HFF-Myc (cell line): ENCODE results near the gene CCNQ.

Experiments
- DNase-seq: peaks from one replicate; pipeline ENCODE4 v3.0.0-alpha.2; 2011; ENCODE audit warnings: low read depth; ENCODE audit errors: extremely low read depth
- H3K4me3 ChIP-seq: replicated peaks from 2 replicates; pipeline ENCODE4 v1.5.1; 2011; ENCODE audit warnings: low read depth, mild to moderate bottlenecking, control low read depth, low read length
- TF ChIP-seq, protein P1 (sequence below): IDR thresholded peaks from 2 replicates; pipeline ENCODE4 v1.5.1; 2012; ENCODE audit warnings: mild to moderate bottlenecking, low read depth, low read length, control low read depth; ENCODE audit errors: missing control alignments

The CCNQ gene

DNA sequence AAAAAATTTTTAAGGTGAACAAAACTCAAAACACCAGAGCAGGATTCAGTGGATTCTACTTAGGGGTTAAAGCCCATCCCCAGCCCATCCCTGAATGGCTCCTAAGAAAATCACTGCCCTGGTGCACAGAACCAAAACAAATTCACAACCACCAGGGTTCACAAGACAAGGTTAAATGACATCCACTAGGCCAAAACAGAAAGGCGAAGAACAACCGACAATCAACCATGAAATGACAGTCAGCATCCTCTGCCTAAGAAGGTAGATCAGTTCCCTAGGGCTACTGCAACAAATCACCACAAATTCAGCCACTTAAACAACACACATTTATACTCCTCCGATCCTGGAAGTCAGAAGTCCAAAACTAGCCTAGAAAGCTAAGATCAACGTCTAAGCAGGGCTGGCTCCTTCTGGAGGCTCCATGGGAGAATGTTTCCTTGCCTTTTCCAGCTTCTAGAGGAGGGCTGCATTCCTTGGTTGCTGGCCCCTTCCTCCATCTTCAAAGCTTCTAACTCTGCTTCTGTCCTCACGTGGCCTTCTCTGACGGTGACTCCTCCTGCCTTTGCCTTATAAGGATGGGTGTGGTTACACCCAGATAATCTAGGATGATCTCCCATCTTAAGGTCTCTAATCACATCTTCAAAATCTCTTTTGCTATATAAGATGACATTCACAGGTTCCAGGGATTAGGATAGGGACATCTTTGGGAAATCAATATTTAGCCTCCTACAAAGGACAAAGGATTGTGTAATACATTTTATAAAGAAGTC is 1.8 kb downstream of the CCNQ start:
- no peak for DNase-seq
- no peak overlapping the region for H3K4me3 ChIP-seq
- TF ChIP-seq, protein P1, sequence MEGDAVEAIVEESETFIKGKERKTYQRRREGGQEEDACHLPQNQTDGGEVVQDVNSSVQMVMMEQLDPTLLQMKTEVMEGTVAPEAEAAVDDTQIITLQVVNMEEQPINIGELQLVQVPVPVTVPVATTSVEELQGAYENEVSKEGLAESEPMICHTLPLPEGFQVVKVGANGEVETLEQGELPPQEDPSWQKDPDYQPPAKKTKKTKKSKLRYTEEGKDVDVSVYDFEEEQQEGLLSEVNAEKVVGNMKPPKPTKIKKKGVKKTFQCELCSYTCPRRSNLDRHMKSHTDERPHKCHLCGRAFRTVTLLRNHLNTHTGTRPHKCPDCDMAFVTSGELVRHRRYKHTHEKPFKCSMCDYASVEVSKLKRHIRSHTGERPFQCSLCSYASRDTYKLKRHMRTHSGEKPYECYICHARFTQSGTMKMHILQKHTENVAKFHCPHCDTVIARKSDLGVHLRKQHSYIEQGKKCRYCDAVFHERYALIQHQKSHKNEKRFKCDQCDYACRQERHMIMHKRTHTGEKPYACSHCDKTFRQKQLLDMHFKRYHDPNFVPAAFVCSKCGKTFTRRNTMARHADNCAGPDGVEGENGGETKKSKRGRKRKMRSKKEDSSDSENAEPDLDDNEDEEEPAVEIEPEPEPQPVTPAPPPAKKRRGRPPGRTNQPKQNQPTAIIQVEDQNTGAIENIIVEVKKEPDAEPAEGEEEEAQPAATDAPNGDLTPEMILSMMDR: no peak

DNA sequence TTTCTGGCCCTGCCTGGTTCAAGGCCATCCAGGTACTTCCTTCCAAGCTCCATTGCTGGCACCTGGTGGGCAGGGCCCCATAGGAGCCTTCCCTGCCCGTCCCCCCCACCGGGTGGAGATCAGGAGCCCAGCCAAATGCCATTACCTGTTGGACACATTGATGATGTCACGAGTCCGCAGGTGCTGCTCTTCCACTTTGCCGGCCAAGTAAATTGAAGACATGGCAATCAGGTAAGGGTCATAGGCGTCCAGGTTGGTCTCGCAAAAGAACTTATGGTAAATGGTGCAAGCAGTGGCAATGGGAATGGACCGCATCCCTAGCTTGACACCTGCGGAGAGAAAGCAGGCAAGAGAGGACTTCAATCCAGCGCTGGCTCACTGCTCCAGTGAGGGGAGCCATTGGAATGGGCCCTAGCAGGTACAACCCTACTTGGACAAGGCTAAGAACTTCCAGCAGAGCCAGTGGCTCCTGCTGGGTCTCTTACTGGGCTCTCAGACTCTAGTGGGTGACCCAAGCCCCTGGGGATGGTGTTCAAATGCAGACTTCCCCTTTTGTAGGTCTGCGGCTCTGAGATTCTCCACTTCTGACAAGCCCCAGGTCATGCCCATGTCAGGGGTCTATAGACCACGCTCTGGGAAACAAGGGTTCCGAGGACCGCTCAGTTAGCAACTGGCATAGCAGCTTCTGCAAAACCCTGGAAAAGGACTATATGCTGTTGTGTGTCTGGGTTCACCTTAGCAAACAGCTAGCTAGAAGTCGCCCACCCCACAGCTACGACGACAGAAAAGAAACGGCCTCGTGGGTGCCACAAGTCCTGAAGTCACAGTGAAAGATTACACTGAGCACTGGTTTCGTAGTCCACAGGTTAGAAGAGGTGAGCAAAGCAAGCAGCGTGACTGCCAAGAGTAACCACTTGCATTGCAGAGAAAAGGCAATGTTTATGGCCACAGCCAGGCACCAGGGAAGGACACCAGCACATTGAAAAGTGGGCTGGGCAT is 2.8 kb downstream of the CCNQ start:
- no peak overlapping the region for H3K4me3 ChIP-seq
- no peak for DNase-seq
- TF ChIP-seq, protein P1: no peak

DNA sequence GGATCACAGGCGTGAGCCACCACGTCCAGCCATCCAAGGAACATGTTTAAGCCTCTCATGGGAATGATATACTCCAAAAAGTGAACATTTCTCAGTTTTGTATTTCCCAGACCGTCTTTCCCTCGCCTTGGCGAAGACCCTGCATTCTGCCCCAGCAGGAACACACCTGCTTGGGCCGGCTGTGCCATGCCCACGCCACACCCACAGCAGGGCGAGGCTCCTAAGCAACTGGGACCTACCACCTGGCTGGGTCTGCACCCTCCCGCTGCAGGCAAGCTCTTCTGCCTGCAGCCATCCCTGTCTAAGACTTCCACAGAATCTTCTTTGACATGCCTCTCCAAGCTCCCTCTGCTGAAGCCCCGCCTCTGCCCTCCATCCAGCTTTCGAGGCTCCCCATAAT is 3.6 kb downstream of the CCNQ start:
- DNase-seq: no peak
- TF ChIP-seq, protein P1: no peak
- no peak overlapping the region for H3K4me3 ChIP-seq

DNA sequence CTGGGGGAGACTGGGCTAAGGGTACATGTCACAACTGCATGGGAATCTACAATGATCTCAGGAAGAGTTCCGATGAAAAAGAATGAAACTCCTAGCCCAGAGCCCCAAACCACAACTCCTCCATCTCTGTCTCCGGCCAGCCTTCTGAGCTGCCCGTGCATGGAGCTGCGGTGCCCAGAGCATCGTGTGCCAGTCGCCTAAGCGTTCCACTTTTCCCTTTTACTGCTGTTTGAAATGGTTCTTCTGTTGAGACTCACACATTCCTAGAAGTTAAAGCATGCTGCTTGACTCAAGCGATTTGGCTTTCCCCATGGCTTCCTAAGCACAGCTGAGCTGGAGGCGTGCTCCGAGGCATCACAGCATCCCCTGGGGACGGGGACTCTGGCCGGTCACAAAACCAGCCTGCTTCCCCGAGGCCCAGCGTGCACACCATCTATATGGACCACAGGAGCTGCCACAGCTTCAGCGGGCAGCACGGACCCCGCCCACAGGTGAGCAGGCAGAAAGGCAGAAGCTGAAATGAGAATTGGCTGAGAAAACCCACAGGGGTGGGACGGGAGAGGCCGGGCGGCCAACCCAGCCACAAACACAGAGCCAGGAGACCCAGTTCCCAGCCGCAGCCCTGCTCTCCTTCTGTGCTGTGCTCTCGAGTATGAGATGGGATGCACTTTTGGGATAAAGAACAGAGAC is 5.0 kb downstream of the CCNQ start:
- H3K4me3 ChIP-seq: no peak overlapping the region
- DNase-seq: no peak
- TF ChIP-seq, protein P1: no peak

DNA sequence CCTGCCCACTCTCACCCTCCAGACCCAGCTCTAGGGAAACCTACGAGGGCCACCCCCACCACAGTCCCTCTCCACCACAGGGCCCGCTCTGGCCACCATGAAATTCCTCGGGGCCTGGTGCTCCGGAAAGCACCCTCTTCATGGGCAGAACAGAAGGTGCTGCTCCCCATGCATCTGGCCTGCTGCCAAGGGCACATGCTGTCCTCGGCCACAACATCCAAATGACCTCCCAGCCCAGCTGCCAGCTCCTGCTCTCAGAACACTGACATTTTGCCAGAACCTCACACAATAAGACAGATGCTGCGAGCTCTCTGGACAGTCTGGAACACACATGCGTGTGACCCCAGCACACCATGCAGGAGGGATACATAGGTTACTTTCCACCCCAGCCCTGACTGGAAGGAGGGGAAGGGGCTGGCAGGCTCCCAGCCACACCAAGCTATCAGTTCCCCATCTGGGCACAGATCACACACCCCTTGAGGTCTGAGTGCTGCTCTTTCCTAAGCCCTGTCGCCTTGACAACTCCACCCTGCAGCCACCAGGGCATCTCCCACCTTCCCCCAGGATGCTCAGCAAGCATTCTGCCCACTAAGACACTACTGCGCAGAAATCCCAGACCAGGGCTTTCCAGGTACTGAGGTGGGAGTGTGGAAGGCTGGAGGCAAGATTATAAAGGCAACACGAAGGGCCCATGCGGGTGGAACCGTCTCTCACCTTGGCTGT is 5.8 kb downstream of the CCNQ start:
- TF ChIP-seq, protein P1: no peak
- no peak for DNase-seq
- no peak overlapping the region for H3K4me3 ChIP-seq

DNA sequence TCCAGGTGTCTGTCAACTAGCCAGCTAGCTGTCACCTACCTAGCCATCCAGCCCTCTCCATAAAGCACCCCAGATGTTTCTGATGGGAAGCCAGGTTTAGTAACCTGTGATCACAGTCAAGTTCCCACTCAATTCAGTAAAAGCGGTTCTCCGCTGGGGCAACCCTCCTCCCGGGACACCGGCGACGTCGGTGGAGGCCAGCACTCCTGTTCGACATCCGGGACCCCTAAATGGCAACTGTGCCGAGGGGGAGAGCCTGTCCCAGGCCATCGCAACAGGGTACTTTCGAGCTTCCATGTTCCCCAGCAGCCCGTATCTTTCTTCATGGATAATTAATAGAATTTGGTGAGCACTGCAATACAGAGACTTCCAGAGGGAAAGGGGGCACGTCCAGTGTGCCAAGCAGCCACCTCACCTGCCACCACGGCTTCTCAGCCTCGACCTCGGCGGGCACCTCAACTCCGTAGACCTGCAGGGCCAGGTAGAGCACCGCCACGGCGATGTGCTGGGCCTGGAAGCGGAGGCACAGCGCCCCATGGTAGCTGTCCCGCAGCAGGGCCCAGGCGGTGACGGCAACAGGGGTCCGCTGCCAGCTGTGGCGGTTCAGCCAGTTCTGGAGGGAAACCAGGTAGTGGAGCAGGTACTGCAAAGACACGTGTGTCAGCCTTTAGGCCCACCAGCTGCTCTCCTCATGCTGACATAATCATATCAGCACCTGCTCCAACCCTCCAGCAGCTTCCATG is 6.7 kb downstream of the CCNQ start:
- TF ChIP-seq, protein P1: no peak
- DNase-seq: no peak
- H3K4me3 ChIP-seq: no peak overlapping the region
